ENCODE measurements around the gene TRRAP.

TRRAP gene

DNA sequence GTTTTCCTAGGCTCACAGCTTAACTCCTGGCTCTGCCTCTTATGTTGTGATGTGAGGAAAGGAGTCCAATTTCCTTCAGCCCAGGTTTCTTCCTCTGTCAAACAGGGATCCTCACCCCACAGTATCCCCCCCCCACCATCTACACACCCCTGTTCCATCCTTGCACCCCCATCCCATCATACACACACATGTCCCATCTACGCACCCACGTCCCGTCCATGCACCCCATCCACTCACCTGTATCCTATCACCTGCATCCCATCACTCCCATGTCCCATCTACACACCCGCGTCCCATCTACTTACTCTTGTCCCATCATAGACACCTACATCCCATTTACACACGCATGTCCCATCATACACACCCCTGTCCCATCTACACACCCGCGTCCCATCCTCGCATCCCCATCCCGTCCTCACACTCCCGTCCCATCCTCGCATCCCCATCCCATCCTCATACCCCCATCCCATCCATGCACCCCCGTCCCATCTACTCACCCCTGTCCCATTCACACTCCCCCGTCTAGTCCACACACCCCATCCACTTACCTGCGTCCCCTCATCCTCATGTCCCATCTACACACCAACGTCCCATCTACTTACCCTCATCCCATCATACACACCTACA is 117.3 kb downstream of the TRRAP start:
- DNase-seq (ENCODE audit: low read depth) = no peak
- no peak for TF ChIP-seq CTCF (IDR thresholded peaks at IDR 0.05; ENCODE audit: control insufficient read depth, extremely low read depth, insufficient read depth)
- H3K4me3 ChIP-seq (ENCODE audit: low read depth, low read length) = no peak overlapping the region

GRCh38 chr7:98996150-98996552 is 117.8 kb downstream of the TRRAP start:
- DNase-seq (ENCODE audit: low read depth) = no peak
- no peak for TF ChIP-seq CTCF (IDR thresholded peaks at IDR 0.05; ENCODE audit: control insufficient read depth, extremely low read depth, insufficient read depth)
- H3K4me3 ChIP-seq (ENCODE audit: low read depth, low read length) = no peak overlapping the region

DNA sequence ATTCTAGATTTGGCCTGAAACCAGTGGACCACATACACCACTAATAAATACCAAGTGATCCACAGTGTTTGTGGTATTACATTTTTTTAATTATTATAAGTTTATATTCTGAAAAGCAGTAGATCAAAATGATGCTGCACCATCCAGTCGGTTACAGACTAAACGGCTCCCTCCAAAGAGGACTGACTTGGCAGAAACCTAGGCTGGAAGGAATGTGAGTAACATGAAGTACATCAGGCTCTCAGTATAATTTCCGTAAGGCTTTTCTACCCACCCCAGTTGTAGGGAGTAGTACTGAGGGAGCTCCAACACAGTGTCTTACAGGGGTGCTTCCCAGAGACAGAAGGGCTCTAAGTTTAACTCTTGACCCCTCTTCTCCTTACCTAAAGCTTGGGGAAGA is 119.5 kb downstream of the TRRAP start:
- H3K4me3 ChIP-seq (ENCODE audit: low read depth, low read length) = no peak overlapping the region
- no peak for TF ChIP-seq CTCF (IDR thresholded peaks at IDR 0.05; ENCODE audit: control insufficient read depth, extremely low read depth, insufficient read depth)
- DNase-seq (ENCODE audit: low read depth) = no peak

DNA sequence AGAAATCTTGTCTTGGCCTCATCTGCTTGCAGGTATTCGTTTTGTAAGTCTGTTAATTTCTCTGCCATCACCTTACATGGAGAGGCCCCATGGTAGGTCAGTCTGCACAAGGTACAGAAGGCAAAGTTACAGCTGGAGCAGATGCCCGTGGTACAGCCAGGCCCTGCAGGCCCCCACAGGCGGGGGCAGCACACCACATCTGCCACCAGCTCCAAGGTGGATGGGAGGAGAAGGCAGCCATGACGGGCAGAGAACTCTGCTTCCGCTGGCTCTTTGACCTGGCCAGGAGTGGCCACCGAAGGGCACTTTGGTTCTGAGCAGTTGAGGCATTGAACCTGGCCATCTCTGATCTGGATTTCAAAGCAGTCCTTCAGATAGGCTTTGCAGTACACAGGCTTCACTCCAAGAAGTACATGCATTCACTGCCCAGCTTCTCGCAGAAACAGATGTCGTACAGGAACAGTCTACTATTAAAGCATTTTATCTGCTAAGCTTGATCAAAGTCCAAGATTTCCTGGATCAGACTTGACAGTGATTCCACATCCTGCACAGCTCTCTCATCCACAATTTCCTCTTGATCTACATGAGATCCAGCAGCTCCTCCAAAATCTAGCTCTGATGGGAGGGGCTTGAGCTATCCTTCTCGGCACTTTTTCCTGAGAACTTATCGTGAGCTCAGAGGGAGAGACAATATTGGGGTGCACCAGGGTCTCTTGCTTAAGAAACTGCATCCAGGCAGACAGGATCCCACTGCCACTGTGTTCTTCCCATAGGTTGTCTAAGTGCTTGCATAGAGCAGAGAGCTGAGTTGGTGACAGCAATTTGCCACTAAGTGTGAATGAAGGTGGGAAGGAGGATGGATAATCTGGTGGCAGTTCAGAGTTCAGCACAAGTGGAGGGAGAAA is 120.7 kb downstream of the TRRAP start:
- DNase-seq (ENCODE audit: low read depth) = no peak
- no peak for TF ChIP-seq CTCF (IDR thresholded peaks at IDR 0.05; ENCODE audit: control insufficient read depth, extremely low read depth, insufficient read depth)
- no peak overlapping the region for H3K4me3 ChIP-seq (ENCODE audit: low read depth, low read length)

DNA sequence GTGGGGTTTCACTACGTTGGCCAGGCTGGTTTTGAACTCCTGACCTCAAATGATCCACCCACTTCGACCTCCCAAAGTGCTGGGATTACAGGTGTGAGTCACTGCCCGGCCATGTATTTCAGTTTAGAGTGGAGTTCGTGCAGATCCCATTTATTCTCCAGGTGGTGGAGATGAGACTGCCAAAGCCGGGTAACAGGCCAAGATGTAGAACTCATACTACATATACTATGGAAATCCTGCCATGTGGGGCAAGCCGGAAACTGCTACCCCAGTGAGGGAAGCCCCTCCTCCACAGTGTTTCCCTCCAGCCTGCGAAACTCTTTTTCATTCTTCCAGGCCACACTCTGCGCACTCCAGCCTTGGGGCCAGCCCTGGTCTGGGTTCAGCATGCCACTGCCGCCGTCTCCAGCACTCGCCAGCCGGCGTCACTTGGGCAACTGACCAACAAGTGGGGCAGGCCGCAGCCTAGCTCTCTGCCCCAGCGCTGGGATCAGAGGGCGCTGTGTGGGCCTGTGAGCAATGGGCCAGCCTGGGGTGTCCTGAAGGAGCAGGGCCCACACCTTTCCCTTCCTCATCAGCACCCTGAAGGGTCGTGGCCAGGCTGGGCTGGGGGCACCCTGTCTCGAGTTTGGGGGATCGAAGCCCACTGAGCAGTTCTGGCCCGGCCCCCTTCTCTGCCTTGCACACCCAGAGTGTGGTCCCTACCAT is 122.0 kb downstream of the TRRAP start:
- no peak for DNase-seq (ENCODE audit: low read depth)
- TF ChIP-seq CTCF (IDR thresholded peaks at IDR 0.05; ENCODE audit: control insufficient read depth, extremely low read depth, insufficient read depth) = no peak
- no peak overlapping the region for H3K4me3 ChIP-seq (ENCODE audit: low read depth, low read length)

GRCh38 chr7:99000904-99001465 is 122.7 kb downstream of the TRRAP start:
- no peak for DNase-seq (ENCODE audit: low read depth)
- TF ChIP-seq CTCF (IDR thresholded peaks at IDR 0.05; ENCODE audit: control insufficient read depth, extremely low read depth, insufficient read depth) = no peak

More at GRCh38 chr7:99000904-99001465, 122.7 kb downstream of the TRRAP start:
- no peak overlapping the region for H3K4me3 ChIP-seq (ENCODE audit: low read depth, low read length)

Measured in LNCaP clone FGC (cell line).